ENCODE results near the gene SLC66A3. TPM values are rescaled to one million over a fixed set of nuclear protein-coding genes. Genes with fewer than 3 reads are reported as not detected.
A peak's percentile ranks its signal among the peaks of the same experiment; 100 is the strongest.

Gene SLC66A3
- polyA plus RNA-seq (2012; ENCODE audit: missing spikeins), result 9.9 TPM

GRCh38 chr2:11155381-11156035 is at the start of gene SLC66A3:
SLC66A3 (plus strand) TSS chr2:11155467; CDS start chr2:11155547, 80 bp downstream.
- FAIRE-seq, result no peak
- peak; percentile 60; the same call in 1 of the 2 replicates for TF ChIP-seq POLR2A (IDR thresholded peaks at IDR 0.05; ENCODE audit: low read depth, low read length)
- no peak for TF ChIP-seq TAF1 (IDR thresholded peaks at IDR 0.05; ENCODE audit: borderline replicate concordance, low read depth, low read length)
- 0 out of 2 replicates have a peak, but pooled peaks have one; percentile 19 for TF ChIP-seq POLR2AphosphoS5 (IDR thresholded peaks at IDR 0.05; ENCODE audit: low read depth, low read length)

DNA sequence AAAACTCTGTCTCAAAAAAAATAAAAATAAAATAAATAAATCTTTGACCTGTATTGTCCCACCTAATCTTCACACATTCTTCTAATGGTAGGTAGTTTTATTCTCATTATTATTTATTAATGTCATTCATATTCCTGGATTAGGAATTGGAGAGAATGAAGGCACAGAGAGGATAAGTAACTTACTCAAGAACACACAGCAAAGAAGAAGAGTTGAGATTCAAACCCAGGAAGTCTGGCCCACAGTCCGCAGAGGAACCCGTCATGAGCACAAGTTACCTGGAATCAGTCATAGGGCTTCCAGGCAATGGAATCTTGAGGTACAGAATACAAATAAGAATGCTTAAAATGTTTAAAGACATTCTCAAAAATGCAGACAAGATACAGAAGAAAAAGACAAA is 46.3 kb upstream of the SLC66A3 start:
- no peak for TF ChIP-seq POLR2A (IDR thresholded peaks at IDR 0.05; ENCODE audit: low read depth, low read length)
- TF ChIP-seq TAF1 (IDR thresholded peaks at IDR 0.05; ENCODE audit: borderline replicate concordance, low read depth, low read length), result no peak
- no peak for TF ChIP-seq POLR2AphosphoS5 (IDR thresholded peaks at IDR 0.05; ENCODE audit: low read depth, low read length)
- DNase-seq (ENCODE audit: insufficient read length) (no peak), FAIRE-seq (no peak)

More at GRCh38 chr2:11155381-11156035, at the start of gene SLC66A3:
- DNase-seq (ENCODE audit: insufficient read length), result peak; percentile 40

- FAIRE-seq, result no peak
- no peak for TF ChIP-seq POLR2A (IDR thresholded peaks at IDR 0.05; ENCODE audit: low read depth, low read length)
- no peak for TF ChIP-seq POLR2AphosphoS5 (IDR thresholded peaks at IDR 0.05; ENCODE audit: low read depth, low read length)
- TF ChIP-seq TAF1 (IDR thresholded peaks at IDR 0.05; ENCODE audit: borderline replicate concordance, low read depth, low read length), result no peak
- no peak for DNase-seq (ENCODE audit: insufficient read length)
These were observed 42.3 kb upstream of the SLC66A3 start for GRCh38 chr2:11112870-11113428.

GRCh38 chr2:11117776-11118175 is 37.5 kb upstream of the SLC66A3 start:
- FAIRE-seq, result no peak
- DNase-seq (ENCODE audit: insufficient read length), result no peak

DNA sequence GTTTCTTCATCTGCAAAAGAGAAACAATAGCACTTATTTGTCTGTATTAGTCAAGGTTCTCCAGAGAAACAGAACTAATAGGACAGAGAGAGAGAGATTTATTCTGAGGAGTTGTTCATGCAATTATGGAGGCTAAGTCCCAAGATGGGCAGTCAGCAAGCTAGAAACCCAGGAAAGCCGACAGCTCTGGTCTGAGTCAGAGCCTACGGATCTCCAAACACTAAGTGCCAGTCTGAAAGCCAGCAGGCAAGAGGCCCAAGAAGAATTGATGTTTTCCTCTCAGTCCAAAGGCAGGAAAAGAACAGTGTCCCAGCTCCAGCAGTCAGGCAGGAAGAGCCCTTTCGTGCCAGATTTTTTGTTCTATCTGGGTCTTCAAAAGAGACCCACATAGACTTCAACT is 36.5 kb upstream of the SLC66A3 start:
- TF ChIP-seq TAF1 (IDR thresholded peaks at IDR 0.05; ENCODE audit: borderline replicate concordance, low read depth, low read length) (no peak), POLR2AphosphoS5 (IDR thresholded peaks at IDR 0.05; ENCODE audit: low read depth, low read length) (no peak), POLR2A (IDR thresholded peaks at IDR 0.05; ENCODE audit: low read depth, low read length) (no peak)
- no peak for FAIRE-seq
- no peak for DNase-seq (ENCODE audit: insufficient read length)

More at GRCh38 chr2:11117776-11118175, 37.5 kb upstream of the SLC66A3 start:
- no peak for TF ChIP-seq POLR2AphosphoS5 (IDR thresholded peaks at IDR 0.05; ENCODE audit: low read depth, low read length)
- TF ChIP-seq POLR2A (IDR thresholded peaks at IDR 0.05; ENCODE audit: low read depth, low read length), result no peak
- TF ChIP-seq TAF1 (IDR thresholded peaks at IDR 0.05; ENCODE audit: borderline replicate concordance, low read depth, low read length), result no peak

GRCh38 chr2:11121099-11121822 is 34.0 kb upstream of the SLC66A3 start:
- DNase-seq (ENCODE audit: insufficient read length) (no peak), FAIRE-seq (no peak)
- TF ChIP-seq TAF1 (IDR thresholded peaks at IDR 0.05; ENCODE audit: borderline replicate concordance, low read depth, low read length), result no peak
- TF ChIP-seq POLR2A (IDR thresholded peaks at IDR 0.05; ENCODE audit: low read depth, low read length), result no peak
- TF ChIP-seq POLR2AphosphoS5 (IDR thresholded peaks at IDR 0.05; ENCODE audit: low read depth, low read length), result no peak

- DNase-seq (ENCODE audit: insufficient read length) (no peak), FAIRE-seq (no peak)
- TF ChIP-seq POLR2A (IDR thresholded peaks at IDR 0.05; ENCODE audit: low read depth, low read length) (no peak), POLR2AphosphoS5 (IDR thresholded peaks at IDR 0.05; ENCODE audit: low read depth, low read length) (no peak), TAF1 (IDR thresholded peaks at IDR 0.05; ENCODE audit: borderline replicate concordance, low read depth, low read length) (no peak)
These were observed 33.5 kb upstream of the SLC66A3 start for GRCh38 chr2:11121823-11122155.

DNA sequence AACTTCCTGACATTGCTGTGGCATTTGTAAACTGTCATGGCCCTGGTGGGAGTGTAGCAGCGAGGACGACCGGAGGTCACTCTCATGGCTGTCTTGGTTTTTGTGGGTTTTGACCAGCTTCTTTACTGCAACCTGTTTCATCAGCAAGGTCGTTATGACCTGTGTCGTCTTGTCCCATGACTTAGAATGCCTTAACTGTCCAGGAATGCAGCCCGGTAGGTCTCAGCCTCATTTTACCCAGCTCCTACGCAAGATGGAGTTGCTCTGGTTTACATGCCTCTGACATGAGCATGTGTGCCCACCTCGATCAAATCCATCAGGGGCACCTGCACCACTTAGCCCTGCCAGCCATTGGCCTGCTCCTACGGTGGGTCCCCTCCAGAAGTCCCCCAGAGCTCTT is 32.9 kb upstream of the SLC66A3 start:
- DNase-seq (ENCODE audit: insufficient read length) (no peak), FAIRE-seq (no peak)
- no peak for TF ChIP-seq POLR2A (IDR thresholded peaks at IDR 0.05; ENCODE audit: low read depth, low read length)

DNA sequence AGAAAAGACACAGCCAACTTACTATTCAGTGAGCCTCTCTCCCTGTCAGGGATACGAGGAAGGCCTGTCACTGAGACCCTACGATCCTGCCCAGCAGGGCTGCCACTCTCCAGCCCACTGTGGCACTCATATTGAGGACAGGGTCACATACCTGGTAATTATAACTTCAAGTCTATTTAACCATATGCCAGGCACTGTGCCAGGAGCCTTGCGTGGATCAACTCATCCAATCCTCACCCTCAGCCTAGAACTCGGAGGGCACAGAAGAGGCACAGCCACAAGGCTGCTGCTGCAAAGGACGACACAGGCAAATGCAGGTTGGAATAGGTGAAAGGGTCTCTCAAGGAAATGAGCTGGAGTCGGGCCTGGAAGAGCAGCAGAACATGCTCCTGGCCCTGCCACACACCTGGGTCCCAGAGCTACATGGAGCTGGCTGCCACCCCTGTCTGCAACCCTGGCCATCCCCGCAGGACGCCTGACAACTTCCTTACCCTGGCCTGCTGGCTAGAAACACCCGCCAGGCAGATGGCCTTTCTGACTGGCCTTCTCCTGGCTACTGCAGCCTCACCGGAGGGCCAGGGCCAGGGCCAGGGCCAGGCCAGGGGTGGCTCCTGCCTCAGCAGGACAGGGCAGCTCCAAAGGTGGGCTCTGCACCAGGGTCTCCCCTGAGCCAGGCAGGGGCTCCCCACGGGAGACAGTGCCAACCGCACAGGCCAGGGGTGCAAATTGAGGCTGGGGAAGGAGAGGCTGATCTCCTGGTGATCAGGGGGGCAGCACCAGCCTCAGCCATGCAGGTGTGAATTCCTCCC is 32.1 kb upstream of the SLC66A3 start:
- TF ChIP-seq POLR2AphosphoS5 (IDR thresholded peaks at IDR 0.05; ENCODE audit: low read depth, low read length) (no peak), TAF1 (IDR thresholded peaks at IDR 0.05; ENCODE audit: borderline replicate concordance, low read depth, low read length) (no peak), POLR2A (IDR thresholded peaks at IDR 0.05; ENCODE audit: low read depth, low read length) (no peak)
- FAIRE-seq (no peak), DNase-seq (ENCODE audit: insufficient read length) (no peak)

DNA sequence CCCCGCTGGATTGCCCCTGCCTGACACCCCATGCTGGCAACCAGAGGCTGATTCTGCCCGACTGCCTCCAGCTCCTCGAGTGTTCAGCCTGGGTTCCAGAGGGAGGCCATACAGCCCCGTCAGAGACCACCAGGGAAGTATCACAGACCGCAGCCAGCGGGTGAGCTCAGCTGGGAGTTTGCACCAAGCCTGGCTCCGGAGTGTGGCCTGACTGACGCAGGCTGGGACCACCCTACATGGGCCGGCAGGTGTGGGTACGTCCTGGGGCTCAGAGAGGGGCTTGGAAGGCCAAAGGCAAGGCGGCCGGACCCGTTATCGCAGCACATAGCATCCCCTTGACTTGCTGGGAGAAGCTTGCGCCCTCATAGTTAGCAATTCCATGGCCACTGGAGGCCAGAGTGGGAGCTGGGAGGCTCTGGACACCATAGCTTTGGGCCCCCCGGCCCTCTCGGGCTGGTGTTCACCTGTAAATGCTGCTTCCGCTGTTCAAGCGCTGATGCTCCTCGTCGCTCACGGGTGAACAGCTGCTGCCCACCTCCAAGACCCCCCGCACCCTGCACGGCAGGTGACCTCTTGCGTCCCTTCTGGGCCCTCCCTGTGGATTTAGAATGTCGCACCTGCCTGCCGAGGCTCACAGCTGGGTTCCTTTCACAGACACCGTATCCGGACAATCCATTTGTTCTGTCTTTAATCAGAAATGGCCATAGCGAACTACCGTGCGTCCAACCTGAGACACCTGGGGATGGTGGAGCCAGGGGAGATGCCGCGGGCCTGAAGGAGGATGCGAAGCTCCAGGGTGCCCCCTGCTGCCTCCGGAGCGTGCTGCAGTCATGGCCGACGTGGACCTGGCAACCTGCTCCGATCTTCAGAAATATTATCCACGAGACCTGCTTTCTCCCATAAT is 31.2 kb upstream of the SLC66A3 start:
- DNase-seq (ENCODE audit: insufficient read length) (peak; percentile 72), FAIRE-seq (no peak)
- TF ChIP-seq TAF1 (IDR thresholded peaks at IDR 0.05; ENCODE audit: borderline replicate concordance, low read depth, low read length) (no peak), POLR2AphosphoS5 (IDR thresholded peaks at IDR 0.05; ENCODE audit: low read depth, low read length) (no peak), POLR2A (IDR thresholded peaks at IDR 0.05; ENCODE audit: low read depth, low read length) (no peak)
